Endothelial cell of umbilical vein (primary cell): ENCODE measurements around the gene ITGA1. TPM values are rescaled to one million over a fixed set of nuclear protein-coding genes. Genes with fewer than 3 reads are reported as not detected.

Experiments used
- BruUV-seq: library from RNA; stranded (reverse); fragments of 400-500 nt; replicated peaks from 2 replicates; lab custom pipeline; 2021; lab: Mats Ljungman, UMichigan
- CTCF ChIA-PET: fragments of 300-600, 350-600 bp; sonication (Branson Sonifier 250); formaldehyde crosslinking; loops from one replicate; lab custom pipeline; 2021; ENCODE audit warnings: antibody characterized with exemption, inconsistent platforms; lab: Charles Lee
- POLR2A ChIA-PET: fragments of 300-600, 350-600 bp; sonication (Branson Sonifier 250); formaldehyde crosslinking; loops from one replicate; lab custom pipeline; 2021; ENCODE audit warnings: antibody characterized with exemption, inconsistent platforms; lab: Charles Lee
- DNase-seq: peaks from one replicate; pipeline ENCODE4 v3.0.0-alpha.2; 2011; ENCODE audit warnings: low read depth, low spot score
- FAIRE-seq: peaks from 2 replicates; lab custom pipeline; 2011; peaks lifted over from hg19 to GRCh38; lab: Jason Lieb, UNC
- H2AFZ ChIP-seq: 2 replicates; pipeline ENCODE4 v1.6.0; 2012; ENCODE audit warnings: low read depth, low read length, control low read depth, inconsistent platforms
- H3K27ac ChIP-seq: 2 replicates; pipeline ENCODE4 v1.5.1; 2011; ENCODE audit warnings: low read depth, mild to moderate bottlenecking, control low read depth, low read length, moderate library complexity; ENCODE audit not compliant: insufficient read depth
- H3K27me3 ChIP-seq, 2 experiments: 2 replicates each; pipeline versions ENCODE4 v1.6.0 to v1.6.1; 2011; ENCODE audit warnings: low read length in 2 of 2, mixed read lengths in 1 of 2; ENCODE audit not compliant: control insufficient read depth in 2 of 2, insufficient read depth in 2 of 2
- H3K36me3 ChIP-seq, 2 experiments: 2 replicates in 1 of 2; 3 replicates in 1 of 2; pipeline ENCODE4 v1.5.1; 2011; ENCODE audit warnings: low read length in 2 of 2, mild to moderate bottlenecking in 1 of 2, moderate library complexity in 1 of 2; ENCODE audit not compliant: control insufficient read depth in 2 of 2, insufficient read depth in 2 of 2; ENCODE audit errors: extremely low read depth in 1 of 2
- H3K4me1 ChIP-seq: 3 replicates; pipeline ENCODE4 v1.5.1; 2011; ENCODE audit warnings: mild to moderate bottlenecking, low read length; ENCODE audit not compliant: control insufficient read depth, insufficient read depth; ENCODE audit errors: extremely low read depth
- H3K4me2 ChIP-seq: 2 replicates; pipeline ENCODE4 v1.6.1; 2011; ENCODE audit warnings: low read length, control low read depth, mixed read lengths; ENCODE audit not compliant: insufficient read depth
- H3K4me3 ChIP-seq, 3 experiments: fragments of 200-600 bp in 1 of 3; sonication (generic), shearing (Covaris generic) in 1 of 3; replicated peaks in 1 of 3; 2 replicates each; pipeline ENCODE4 v1.5.1; 2011 to 2016; ENCODE audit warnings: control low read depth in 3 of 3, low read length in 3 of 3, mild to moderate bottlenecking in 2 of 3, inconsistent platforms in 1 of 3, low read depth in 1 of 3, moderate library complexity in 1 of 3; ENCODE audit not compliant: insufficient read depth in 1 of 3
- H3K79me2 ChIP-seq: 2 replicates; pipeline ENCODE4 v1.6.0; 2012; ENCODE audit warnings: low read length, inconsistent platforms; ENCODE audit not compliant: control insufficient read depth, insufficient read depth
- H3K9ac ChIP-seq: replicated peaks from 2 replicates; pipeline ENCODE3; 2011; ENCODE audit warnings: low read length, control low read depth; ENCODE audit not compliant: insufficient read depth; ENCODE audit errors: extremely low read depth
- H3K9me1 ChIP-seq: replicated peaks from 3 replicates; pipeline ENCODE4 v1.6.0; 2011; ENCODE audit warnings: mild to moderate bottlenecking, low read length; ENCODE audit not compliant: control insufficient read depth, insufficient read depth; ENCODE audit errors: extremely low read depth
- H3K9me3 ChIP-seq: replicated peaks from 2 replicates; pipeline ENCODE4 v1.5.1; 2012; ENCODE audit warnings: low read length, inconsistent platforms; ENCODE audit not compliant: control insufficient read depth, insufficient read depth
- H4K20me1 ChIP-seq: replicated peaks from 2 replicates; pipeline ENCODE3; 2011; ENCODE audit warnings: mild to moderate bottlenecking, low read length; ENCODE audit not compliant: control insufficient read depth, insufficient read depth; ENCODE audit errors: extremely low read depth
- CTCF ChIP-seq, 2 donors: IDR thresholded peaks; 1 replicate in 1 of 2; 2 replicates in 1 of 2; pipeline ENCODE4 v1.5.1; 2011; ENCODE audit warnings: low read length in 2 of 2, mild to moderate bottlenecking in 2 of 2, moderate library complexity in 2 of 2, control low read depth in 1 of 2, inconsistent platforms in 1 of 2, low read depth in 1 of 2; ENCODE audit not compliant: insufficient read depth in 1 of 2; ENCODE audit errors: extremely low read depth in 1 of 2
- EZH2 ChIP-seq: IDR thresholded peaks from 2 replicates; pipeline ENCODE4 v1.6.1; 2012; ENCODE audit warnings: borderline replicate concordance, low read depth, mild to moderate bottlenecking, moderate library complexity, low read length, inconsistent platforms; ENCODE audit not compliant: severe bottlenecking
- FOS ChIP-seq: IDR thresholded peaks from 2 replicates; pipeline ENCODE4 v1.6.1; 2011; ENCODE audit warnings: mild to moderate bottlenecking, low read length, moderate library complexity, borderline replicate concordance; ENCODE audit not compliant: insufficient read depth
- GATA2 ChIP-seq: IDR thresholded peaks from 2 replicates; pipeline ENCODE4 v1.7.0; 2011; ENCODE audit warnings: low read depth, mild to moderate bottlenecking, moderate library complexity, mixed read lengths, low read length; ENCODE audit not compliant: insufficient read length, insufficient read depth
- JUN ChIP-seq: IDR thresholded peaks from 2 replicates; pipeline ENCODE4 v1.6.1; 2011; ENCODE audit warnings: borderline replicate concordance, low read depth; ENCODE audit not compliant: insufficient read length, insufficient read depth
- MAX ChIP-seq: IDR thresholded peaks from 2 replicates; pipeline ENCODE4 v1.6.1; 2011; ENCODE audit not compliant: insufficient read depth, insufficient read length
- MYC ChIP-seq: IDR thresholded peaks from one replicate; pipeline ENCODE4 v1.6.1; 2011; ENCODE audit warnings: mild to moderate bottlenecking, low read depth, low read length
- POLR2A ChIP-seq: IDR thresholded peaks from 2 replicates; pipeline ENCODE4 v1.6.1; 2012; ENCODE audit warnings: low read depth, mild to moderate bottlenecking, control low read depth, low read length
- POLR2AphosphoS5 ChIP-seq: IDR thresholded peaks from 2 replicates; pipeline ENCODE4 v1.6.1; 2012; ENCODE audit warnings: low read depth, mild to moderate bottlenecking, control low read depth, low read length, moderate library complexity; ENCODE audit not compliant: insufficient read depth
- dilution Hi-C: fragments of 300-500 bp; cut with MboI; formaldehyde crosslinking; loops from one replicate; pipeline ENCODE4 v1.15.0; 2019; ENCODE audit warnings: low sequenced_read_pairs; ENCODE audit not compliant: extremely low pct_ligation_motif_present
- intact Hi-C: fragments of 100-400 bp; cut with micrococcal nuclease; formaldehyde crosslinking; loops from one replicate; pipeline ENCODE4 v1.10.0; 2022
- polyA plus RNA-seq, 4 experiments: library from polyadenylated mRNA; depleted of rRNA in 3 of 4; stranded (reverse) in 3 of 4; unstranded in 1 of 4; fragments of >200 nt; gene quantifications; 2 replicates each; pipeline versions ENCODE4 v1.2.1 to v1.2.3, GENCODE V29; 2011 to 2012; ENCODE audit warnings: missing spikeins in 1 of 4
- total RNA-seq: library from RNA; stranded (reverse); gene quantifications from 2 replicates; pipeline ENCODE4 v1.2.3, GENCODE V29; 2021

The ITGA1 gene
- total and polyA plus RNA-seq, 2 donors (not counting 3 experiments of a cell fraction or from before 2014, with no cell fraction given): 0.65 to 1.9 TPM

GRCh38 chr5:53001541-53001940, 213.8 kb downstream of the ITGA1 start:
- intact Hi-C loops: no loop called here
- TF ChIP-seq EZH2 (no peak), CTCF (IDR thresholded peaks at IDR 0.05; ENCODE audit: extremely low read depth in 1 of 2, insufficient read depth in 1 of 2, low read depth in 1 of 2, low read length in 2 of 2) (no peak), POLR2A (no peak), MAX (no peak), POLR2AphosphoS5 (no peak), GATA2 (no peak), JUN (no peak), MYC (no peak), FOS (no peak)
- no peaks in the 10 kb centered on the region for H3K9me1 ChIP-seq
- no peak overlapping the region for H3K9ac ChIP-seq
- H3K27me3 ChIP-seq: no peaks in the 10 kb centered on the region
- peaks cover 0 to 2% of the 10 kb centered on the region in 2 experiments for H3K36me3 ChIP-seq
- peaks cover 2% of the 10 kb centered on the region for H4K20me1 ChIP-seq
- DNase-seq (no peak), FAIRE-seq (no peak)
- no peak overlapping the region for H2AFZ ChIP-seq
- no peak overlapping the region for H3K4me3 ChIP-seq
- ChIA-PET CTCF (interaction anchor here (1.9 kb wide), 1 partner anchor 34 kb away, joined by 10 read pairs; no protein-coding TSS in a partner anchor), POLR2A (no interaction called here)
- no peak overlapping the region for H3K4me2 ChIP-seq
- dilution Hi-C loops: no loop called here
- no TSS peak for BruUV-seq
- H3K4me1 ChIP-seq: peaks cover 53% of the 10 kb centered on the region
- no peak overlapping the region for H3K27ac ChIP-seq
- peaks cover 76% of the 10 kb centered on the region for H3K79me2 ChIP-seq
- no peaks in the 10 kb centered on the region for H3K9me3 ChIP-seq
